H1 (cell line): ENCODE results near the gene KISS1R. TPM values are rescaled to one million over a fixed set of nuclear protein-coding genes. Genes with fewer than 3 reads are reported as not detected.

ENCODE experiments used
- CTCF ChIA-PET: fragments of 300-600 bp; sonication (Branson Sonifier 250); formaldehyde crosslinking; loops from one replicate; lab custom pipeline; 2021; ENCODE audit not compliant: partially characterized antibody; lab: Charles Lee
- POLR2A ChIA-PET: fragments of 300-600 bp; sonication (Branson Sonifier 250); formaldehyde crosslinking; loops from one replicate; lab custom pipeline; 2021; ENCODE audit warnings: inconsistent platforms; ENCODE audit not compliant: partially characterized antibody; lab: Charles Lee
- DNase-seq, 2 experiments: peaks; one replicate each; pipeline versions ENCODE4 v3.0.0 to v3.0.0-alpha.2; 2010 to 2022; ENCODE audit warnings: low spot score in 2 of 2, low read depth in 1 of 2, mixed read lengths in 1 of 2
- FAIRE-seq: peaks from 2 replicates; lab custom pipeline; 2011; peaks lifted over from hg19 to GRCh38; lab: Jason Lieb, UNC
- H2AFZ ChIP-seq: 2 replicates; pipeline ENCODE4 v1.8.1; 2012; ENCODE audit warnings: low read length, inconsistent platforms
- H2AK5ac ChIP-seq: 2 replicates; pipeline ENCODE4 v1.6.1; 2013; ENCODE audit warnings: low read depth, low read length
- H2BK120ac ChIP-seq: replicated peaks from 2 replicates; pipeline ENCODE3; 2013; ENCODE audit warnings: low read depth, low read length, inconsistent platforms
- H2BK12ac ChIP-seq: 2 replicates; pipeline ENCODE4 v1.6.1; 2013; ENCODE audit warnings: low read depth, low read length
- H2BK15ac ChIP-seq: 2 replicates; pipeline ENCODE4 v1.6.1; 2013; ENCODE audit warnings: low read length
- H2BK20ac ChIP-seq: 2 replicates; pipeline ENCODE4 v1.6.1; 2013; ENCODE audit warnings: low read length
- H2BK5ac ChIP-seq: 2 replicates; pipeline ENCODE4 v1.6.1; 2013; ENCODE audit warnings: low read depth, low read length
- H3K14ac ChIP-seq: 2 replicates; pipeline ENCODE4 v1.6.1; 2013; ENCODE audit warnings: inconsistent platforms; ENCODE audit not compliant: insufficient read length
- H3K18ac ChIP-seq: 2 replicates; pipeline ENCODE4 v1.6.1; 2013; ENCODE audit warnings: low read length; ENCODE audit errors: extremely low read depth
- H3K23ac ChIP-seq: 2 replicates; pipeline ENCODE4 v1.6.1; 2013; ENCODE audit warnings: inconsistent platforms; ENCODE audit not compliant: insufficient read length
- H3K23me2 ChIP-seq: 2 replicates; pipeline ENCODE4 v1.6.1; 2013; ENCODE audit warnings: low read depth, low read length
- H3K27ac ChIP-seq: 2 replicates; pipeline ENCODE4 v1.6.1; 2011; ENCODE audit warnings: low read depth, low read length, inconsistent platforms
- H3K27me3 ChIP-seq, 4 experiments: replicated peaks in 1 of 4; 1 replicate in 1 of 4; 2 replicates in 3 of 4; pipeline versions ENCODE4 v1.6.1 to v1.8.1; 2011 to 2013; ENCODE audit warnings: low read length in 3 of 4, mild to moderate bottlenecking in 3 of 4, inconsistent platforms in 2 of 4, mixed read lengths in 2 of 4, moderate library complexity in 1 of 4; ENCODE audit not compliant: control insufficient read depth in 3 of 4, insufficient read depth in 3 of 4; ENCODE audit errors: extremely low read depth in 1 of 4
- H3K36me3 ChIP-seq, 4 experiments: 2 replicates each; pipeline versions ENCODE4 v1.6.1 to v1.8.1; 2011 to 2013; ENCODE audit warnings: mild to moderate bottlenecking in 4 of 4, low read length in 3 of 4, moderate library complexity in 2 of 4, control low read depth in 1 of 4, inconsistent platforms in 1 of 4; ENCODE audit not compliant: insufficient read depth in 4 of 4, control insufficient read depth in 2 of 4
- H3K4ac ChIP-seq: replicated peaks from 2 replicates; pipeline ENCODE3; 2013; ENCODE audit warnings: low read length, low read depth, mixed read lengths, inconsistent platforms; ENCODE audit not compliant: insufficient read length
- H3K4me1 ChIP-seq, 4 experiments: replicated peaks in 1 of 4; 1 replicate in 1 of 4; 2 replicates in 3 of 4; pipeline versions ENCODE4 v1.6.1 to v1.8.1; 2011 to 2013; ENCODE audit warnings: low read length in 3 of 4, inconsistent platforms in 2 of 4, mixed read lengths in 1 of 4; ENCODE audit not compliant: insufficient read depth in 4 of 4, control insufficient read depth in 3 of 4
- H3K4me2 ChIP-seq, 2 experiments: 2 replicates each; pipeline versions ENCODE4 v1.6.1 to v1.8.1; 2011 to 2013; ENCODE audit warnings: low read depth in 2 of 2, low read length in 2 of 2, control low read depth in 1 of 2, inconsistent platforms in 1 of 2, mild to moderate bottlenecking in 1 of 2; ENCODE audit not compliant: insufficient read depth in 1 of 2
- H3K4me3 ChIP-seq, 4 experiments: fragments of 200-600, 300-600 bp in 1 of 4; sonication (generic), shearing (Covaris generic), sonication (Bioruptor Twin) in 1 of 4; 2 replicates each; pipeline versions ENCODE4 v1.5.1 to v1.8.1; 2011 to 2016; ENCODE audit warnings: low read length in 4 of 4, low read depth in 3 of 4, control low read depth in 2 of 4, inconsistent platforms in 2 of 4, mild to moderate bottlenecking in 2 of 4, mixed read lengths in 1 of 4, moderate library complexity in 1 of 4; ENCODE audit not compliant: insufficient read depth in 2 of 4; ENCODE audit errors: extremely low read depth in 1 of 4
- H3K56ac ChIP-seq: replicated peaks from 2 replicates; pipeline ENCODE3; 2013; ENCODE audit warnings: low read depth, mild to moderate bottlenecking, mixed read lengths, low read length, inconsistent platforms; ENCODE audit not compliant: insufficient read length
- H3K79me1 ChIP-seq: 2 replicates; pipeline ENCODE4 v1.6.1; 2013; ENCODE audit warnings: low read depth, low read length, control low read depth
- H3K79me2 ChIP-seq, 2 experiments: 2 replicates each; pipeline versions ENCODE4 v1.6.1 to v1.8.1; 2012 to 2013; ENCODE audit warnings: low read length in 2 of 2, mild to moderate bottlenecking in 2 of 2, inconsistent platforms in 1 of 2; ENCODE audit not compliant: insufficient read depth in 2 of 2, control insufficient read depth in 1 of 2
- H3K9ac ChIP-seq, 4 experiments: replicated peaks in 1 of 4; 1 replicate in 1 of 4; 2 replicates in 3 of 4; pipeline versions ENCODE4 v1.6.1 to v1.8.1; 2011 to 2013; ENCODE audit warnings: low read depth in 3 of 4, low read length in 3 of 4, control low read depth in 2 of 4, mild to moderate bottlenecking in 2 of 4, moderate library complexity in 2 of 4, inconsistent platforms in 1 of 4; ENCODE audit errors: extremely low read depth in 1 of 4
- H3K9me3 ChIP-seq, 2 experiments: 2 replicates each; pipeline versions ENCODE4 v1.6.1 to v1.8.1; 2012 to 2013; ENCODE audit warnings: mild to moderate bottlenecking in 2 of 2, moderate library complexity in 2 of 2, control low read depth in 1 of 2, inconsistent platforms in 1 of 2, low read depth in 1 of 2, low read length in 1 of 2, mixed read lengths in 1 of 2; ENCODE audit not compliant: insufficient read depth in 2 of 2
- H4K20me1 ChIP-seq, 2 experiments: replicated peaks in 1 of 2; 2 replicates each; pipeline versions ENCODE3 to v1.8.1; 2011 to 2013; ENCODE audit warnings: inconsistent platforms in 2 of 2, low read length in 2 of 2, mild to moderate bottlenecking in 1 of 2; ENCODE audit not compliant: insufficient read depth in 2 of 2, control insufficient read depth in 1 of 2
- H4K5ac ChIP-seq: 2 replicates; pipeline ENCODE4 v1.6.1; 2013; ENCODE audit warnings: low read length, low read depth, mixed read lengths, inconsistent platforms; ENCODE audit not compliant: insufficient read length
- H4K8ac ChIP-seq: 2 replicates; pipeline ENCODE4 v1.8.0; 2013; ENCODE audit warnings: mild to moderate bottlenecking, moderate library complexity, low read length, inconsistent platforms; ENCODE audit not compliant: insufficient read depth; ENCODE audit errors: extremely low read depth
- H4K91ac ChIP-seq: replicated peaks from 2 replicates; pipeline ENCODE3; 2013; ENCODE audit warnings: low read length, mixed read lengths, inconsistent platforms; ENCODE audit not compliant: insufficient read length
- CBX5 ChIP-seq: fragments of 300-800, 300-1000 bp; sonication (generic); IDR thresholded peaks from 2 replicates; pipeline ENCODE4 v1.7.1; 2016; ENCODE audit warnings: antibody characterized with exemption, low read length, low read depth
- CEBPB ChIP-seq: IDR thresholded peaks from 2 replicates; pipeline ENCODE4 v1.6.1; 2012; ENCODE audit warnings: low read depth, low read length
- FOSL1 ChIP-seq: IDR thresholded peaks from 2 replicates; pipeline ENCODE4 v1.6.1; 2011; ENCODE audit warnings: mild to moderate bottlenecking, low read depth, low read length, moderate library complexity; ENCODE audit not compliant: insufficient read depth
- GTF2F1 ChIP-seq: IDR thresholded peaks from 2 replicates; pipeline ENCODE4 v1.6.1; 2012; ENCODE audit warnings: low read depth, low read length, improper control_type of control experiment, borderline replicate concordance
- JUND ChIP-seq: IDR thresholded peaks from 2 replicates; pipeline ENCODE4 v1.6.1; 2011; ENCODE audit warnings: mild to moderate bottlenecking, improper control_type of control experiment, low read length
- PHF8 ChIP-seq: fragments of 200-600 bp; sonication (generic); conservative IDR thresholded peaks from 2 replicates; pipeline ENCODE4 v1.7.1; 2012; ENCODE audit warnings: low read depth, mild to moderate bottlenecking, inconsistent platforms, low read length, moderate library complexity
- RNF2 ChIP-seq: fragments of 200-900, 300-1000 bp; sonication (generic); IDR thresholded peaks from 2 replicates; pipeline ENCODE4 v1.7.1; 2016; ENCODE audit warnings: borderline replicate concordance, low read depth, mild to moderate bottlenecking, antibody characterized with exemption, low read length; ENCODE audit not compliant: poor library complexity, severe bottlenecking; ENCODE audit errors: missing control alignments
- ZNF274 ChIP-seq: IDR thresholded peaks from 2 replicates; pipeline ENCODE4 v1.7.0; 2012; ENCODE audit warnings: low read length, borderline replicate concordance; ENCODE audit errors: extremely low read depth
- WGBS, 2 experiments: shearing (Covaris generic) in 1 of 2; methylation state at CpG; one replicate each; pipeline versions ENCODE4 v1.1.6 to v1.1.7; 2013 to 2015; ENCODE audit warnings: low lambda C conversion rate in 2 of 2, mixed read lengths in 2 of 2, inconsistent platforms in 1 of 2, low coverage in 1 of 2, missing lambda C conversion rate in 1 of 2; ENCODE audit not compliant: insufficient replicate concordance in 2 of 2, insufficient coverage in 1 of 2, insufficient read length in 1 of 2; ENCODE audit errors: extremely low coverage in 1 of 2, missing lambda C conversion rate in 1 of 2; 5-methylcytosine and 5-hydroxymethylcytosine counted together
- polyA plus RNA-seq, 7 experiments: library from polyadenylated mRNA; depleted of rRNA in 3 of 7; stranded (reverse) in 5 of 7; unstranded in 2 of 7; fragments of >200 nt in 5 of 7; fragments of 200-250 nt in 2 of 7; gene quantifications; 1 replicate in 5 of 7; 2 replicates in 1 of 7; 4 replicates in 1 of 7; pipeline versions ENCODE4 v1.2.1 to v1.2.3, GENCODE V29; 2011 to 2013; ENCODE audit warnings: missing spikeins in 2 of 7, mixed read lengths in 2 of 7
- total RNA-seq: library from RNA; stranded (reverse); fragmentation: NEBNext Ultra II Directional; extraction: Animal tissue kit (Norgen Biotek cat#: 25700); gene quantifications from 2 replicates; pipeline ENCODE4 v1.2.1, GENCODE V29; 2021
- TF ChIP-seq, protein P1 (sequence below): IDR thresholded peaks from 2 replicates; pipeline ENCODE4 v1.6.1; 2011; ENCODE audit warnings: low read length, improper control_type of control experiment

KISS1R gene
- total and polyA plus RNA-seq, 2 of the 8 experiments (the other 6 are each of a cell fraction or from before 2014, with no cell fraction given): 2.3 to 2.7 TPM

DNA sequence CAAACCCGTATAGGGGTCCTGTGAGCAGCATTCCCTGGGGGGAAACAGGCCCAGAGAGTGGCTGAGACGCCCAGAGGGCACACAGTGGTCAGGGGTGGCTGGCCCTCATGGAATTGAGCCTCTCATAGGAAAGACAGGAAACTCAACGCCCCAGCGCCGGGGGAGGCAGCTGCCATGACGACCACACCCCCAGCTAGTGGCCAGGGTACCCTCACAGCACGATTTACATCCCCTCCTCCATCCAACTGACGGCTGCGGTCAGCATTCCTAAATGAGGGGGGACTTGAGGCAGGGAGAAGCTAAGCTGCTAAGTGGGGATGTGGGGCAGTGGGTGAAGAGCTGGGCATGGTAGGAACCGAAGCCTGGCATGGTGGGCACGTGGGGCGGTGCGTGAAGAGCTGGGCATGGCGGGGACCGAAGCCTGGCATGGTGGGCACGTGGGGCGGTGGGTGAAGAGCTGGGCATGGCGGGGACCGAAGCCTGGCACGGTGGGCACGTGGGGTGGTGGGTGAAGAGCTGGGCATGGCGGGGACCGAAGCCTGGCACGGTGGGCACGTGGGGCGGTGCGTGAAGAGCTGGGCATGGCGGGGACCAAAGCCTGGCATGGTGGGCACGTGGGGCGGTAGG is 34.1 kb upstream of the KISS1R start:
- Histone ChIP-seq H2AK5ac (no peak overlapping the region), H3K9me3 (no peaks in the 10 kb centered on the region), H3K36me3 (peaks cover 0 to 26% (median 6%) of the 10 kb centered on the region in 4 experiments; a peak in 4 of 8 replicates), H3K27me3 (no peaks in the 10 kb centered on the region), H2BK120ac (no peak overlapping the region), H3K79me1 (no peaks in the 10 kb centered on the region), H3K23me2 (no peaks in the 10 kb centered on the region), H2BK12ac (no peak overlapping the region), H3K4ac (no peak overlapping the region), H3K4me3 (no peak overlapping the region), H4K5ac (no peak overlapping the region), H2BK20ac (no peak overlapping the region), H3K9ac (no peak overlapping the region), H4K91ac (no peak overlapping the region), H4K8ac (no peak overlapping the region), H3K27ac (no peak overlapping the region), H2AFZ (no peak overlapping the region), H3K23ac (no peak overlapping the region), H3K18ac (no peak overlapping the region), H2BK15ac (no peak overlapping the region), H3K4me2 (no peak overlapping the region), H2BK5ac (no peak overlapping the region), H3K56ac (no peak overlapping the region), H4K20me1 (peaks cover 5% of the 10 kb centered on the region in 2 experiments), H3K4me1 (no peaks in the 10 kb centered on the region), H3K79me2 (no peaks in the 10 kb centered on the region), H3K14ac (no peak overlapping the region)
- 84% methylated on average over 16 of the region's 30 CpGs; no CpG with 5 or more reads in 1 of the 2 experiments for WGBS, 2 experiments
- TF ChIP-seq FOSL1 (no peak), JUND (no peak), CEBPB (no peak), RNF2 (no peak), GTF2F1 (no peak), PHF8 (no peak), ZNF274 (no peak), CBX5 (no peak)
- TF ChIP-seq, protein P1, sequence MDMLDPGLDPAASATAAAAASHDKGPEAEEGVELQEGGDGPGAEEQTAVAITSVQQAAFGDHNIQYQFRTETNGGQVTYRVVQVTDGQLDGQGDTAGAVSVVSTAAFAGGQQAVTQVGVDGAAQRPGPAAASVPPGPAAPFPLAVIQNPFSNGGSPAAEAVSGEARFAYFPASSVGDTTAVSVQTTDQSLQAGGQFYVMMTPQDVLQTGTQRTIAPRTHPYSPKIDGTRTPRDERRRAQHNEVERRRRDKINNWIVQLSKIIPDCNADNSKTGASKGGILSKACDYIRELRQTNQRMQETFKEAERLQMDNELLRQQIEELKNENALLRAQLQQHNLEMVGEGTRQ: no peak
- FAIRE-seq: no peak
- ChIA-PET CTCF (interaction anchor here (0.6 to 2.1 kb wide), 6 partner anchors 9 to 363 kb away, joined by 3 to 11 read pairs (median 4); no protein-coding TSS in a partner anchor), POLR2A (interaction anchor here (0.6 to 11.5 kb wide), 4 partner anchors 7 to 114 kb away, joined by 3 to 82 read pairs (median 3); partner anchors contain the start of genes MED16 and RNU6-9)
- DNase-seq: no peak
